H9 (cell line): ENCODE measurements around the gene TMEM107. TPM values are rescaled to one million over a fixed set of nuclear protein-coding genes. Genes with fewer than 3 reads are reported as not detected.

Experiments
- DNase-seq: peaks from one replicate; pipeline ENCODE4 v3.0.0-alpha.2; 2017
- H2AFZ ChIP-seq: one replicate; pipeline ENCODE4 v1.6.1; 2013; ENCODE audit warnings: mild to moderate bottlenecking, low read length, control low read depth, moderate library complexity
- H2AK5ac ChIP-seq: 2 replicates; pipeline ENCODE4 v1.6.1; 2013; ENCODE audit warnings: low read length, control low read depth, mixed read lengths; ENCODE audit not compliant: insufficient read length
- H2BK120ac ChIP-seq: one replicate; pipeline ENCODE4 v1.6.1; 2013; ENCODE audit warnings: low read depth, mild to moderate bottlenecking, low read length, control low read depth, inconsistent platforms; ENCODE audit not compliant: poor library complexity, severe bottlenecking
- H2BK12ac ChIP-seq: 2 replicates; pipeline ENCODE4 v1.6.1; 2013; ENCODE audit warnings: low read length, control low read depth, mixed read lengths, low read depth; ENCODE audit not compliant: insufficient read length
- H2BK15ac ChIP-seq: 2 replicates; pipeline ENCODE4 v1.6.1; 2013; ENCODE audit warnings: low read depth, low read length, control low read depth
- H2BK20ac ChIP-seq: one replicate; pipeline ENCODE4 v1.6.1; 2013; ENCODE audit warnings: low read depth, mild to moderate bottlenecking, low read length, control low read depth, inconsistent platforms; ENCODE audit not compliant: poor library complexity, severe bottlenecking
- H2BK5ac ChIP-seq: 2 replicates; pipeline ENCODE4 v1.6.1; 2013; ENCODE audit warnings: low read length, control low read depth, mixed read lengths; ENCODE audit not compliant: insufficient read length
- H3K14ac ChIP-seq: 2 replicates; pipeline ENCODE4 v1.6.1; 2013; ENCODE audit warnings: low read length, control low read depth; ENCODE audit not compliant: insufficient read depth
- H3K18ac ChIP-seq: 2 replicates; pipeline ENCODE4 v1.6.1; 2013; ENCODE audit warnings: low read depth, mild to moderate bottlenecking, mixed read lengths, low read length, control low read depth; ENCODE audit not compliant: insufficient read length
- H3K23ac ChIP-seq: 2 replicates; pipeline ENCODE4 v1.6.1; 2013; ENCODE audit warnings: low read length, control low read depth, mixed read lengths, low read depth; ENCODE audit not compliant: insufficient read length
- H3K23me2 ChIP-seq: 2 replicates; pipeline ENCODE4 v1.6.1; 2013; ENCODE audit warnings: low read depth, mild to moderate bottlenecking, mixed read lengths, low read length, control low read depth; ENCODE audit not compliant: insufficient read length, poor library complexity, severe bottlenecking
- H3K27ac ChIP-seq: 2 replicates; pipeline ENCODE4 v1.5.1; 2013; ENCODE audit warnings: low read length, control low read depth, mixed read lengths, low read depth; ENCODE audit not compliant: insufficient read length
- H3K27me3 ChIP-seq: 2 replicates; pipeline ENCODE4 v1.6.1; 2013; ENCODE audit warnings: low read length, control low read depth, inconsistent platforms; ENCODE audit not compliant: insufficient read depth
- H3K4ac ChIP-seq: 2 replicates; pipeline ENCODE4 v1.6.1; 2013; ENCODE audit warnings: low read depth, mild to moderate bottlenecking, control low read depth, inconsistent platforms, low read length, moderate library complexity
- H3K4me1 ChIP-seq: 2 replicates; pipeline ENCODE4 v1.6.1; 2013; ENCODE audit warnings: low read length, control low read depth, inconsistent platforms; ENCODE audit not compliant: insufficient read depth
- H3K4me2 ChIP-seq: 2 replicates; pipeline ENCODE4 v1.6.1; 2013; ENCODE audit warnings: low read length, control low read depth, mixed read lengths; ENCODE audit not compliant: insufficient read length, insufficient read depth
- H3K56ac ChIP-seq: 2 replicates; pipeline ENCODE4 v1.6.1; 2013; ENCODE audit warnings: low read depth, mild to moderate bottlenecking, mixed read lengths, low read length, control low read depth; ENCODE audit not compliant: insufficient read length
- H3K79me1 ChIP-seq: 2 replicates; pipeline ENCODE4 v1.6.1; 2013; ENCODE audit warnings: low read depth, mild to moderate bottlenecking, moderate library complexity, low read length, control low read depth, inconsistent platforms; ENCODE audit not compliant: insufficient read depth, poor library complexity, severe bottlenecking
- H3K79me2 ChIP-seq: 2 replicates; pipeline ENCODE4 v1.6.1; 2013; ENCODE audit warnings: low read length, control low read depth, inconsistent platforms; ENCODE audit not compliant: insufficient read depth
- H3K9ac ChIP-seq: 2 replicates; pipeline ENCODE4 v1.6.1; 2013; ENCODE audit warnings: low read length, control low read depth, mixed read lengths; ENCODE audit not compliant: insufficient read length; ENCODE audit errors: extremely low read depth
- H3K9me3 ChIP-seq: one replicate; pipeline ENCODE4 v1.6.1; 2013; ENCODE audit warnings: low read depth, low read length, inconsistent platforms; ENCODE audit not compliant: control insufficient read depth
- H3T11ph ChIP-seq: one replicate; pipeline ENCODE4 v1.6.1; 2013; ENCODE audit warnings: mild to moderate bottlenecking, low read length, control low read depth, inconsistent platforms
- H4K20me1 ChIP-seq: one replicate; pipeline ENCODE4 v1.6.1; 2013; ENCODE audit not compliant: control insufficient read depth, insufficient read length, insufficient read depth
- H4K5ac ChIP-seq: 2 replicates; pipeline ENCODE4 v1.6.1; 2013; ENCODE audit warnings: low read depth, mild to moderate bottlenecking, mixed read lengths, low read length, control low read depth; ENCODE audit not compliant: insufficient read length
- H4K8ac ChIP-seq: replicated peaks from 2 replicates; pipeline ENCODE4 v1.6.1; 2013; ENCODE audit warnings: low read length, control low read depth, mixed read lengths, low read depth; ENCODE audit not compliant: insufficient read length
- H4K91ac ChIP-seq: 2 replicates; pipeline ENCODE4 v1.6.1; 2013; ENCODE audit warnings: low read depth, mild to moderate bottlenecking, moderate library complexity, mixed read lengths, low read length, control low read depth; ENCODE audit not compliant: insufficient read length
- H3K27ac Mint-ChIP-seq, 3 experiments: 2 replicates in 2 of 3; 3 replicates in 1 of 3; pipeline ENCODE4 v1.8.0; 2020 to 2021; ENCODE audit warnings: mixed read lengths in 3 of 3, mild to moderate bottlenecking in 1 of 3, moderate library complexity in 1 of 3
- H3K27me3 Mint-ChIP-seq: 2 replicates; pipeline ENCODE4 v1.8.0; 2021; ENCODE audit warnings: low read depth, mild to moderate bottlenecking, moderate library complexity, mixed read lengths
- H3K36me3 Mint-ChIP-seq, 3 experiments: 2 replicates in 2 of 3; 3 replicates in 1 of 3; pipeline ENCODE4 v1.8.0; 2020 to 2021; ENCODE audit warnings: low read depth in 3 of 3, mixed read lengths in 3 of 3; ENCODE audit not compliant: insufficient read depth in 1 of 3
- H3K4me1 Mint-ChIP-seq, 2 experiments: 2 replicates each; pipeline ENCODE4 v1.8.0; 2020; ENCODE audit warnings: mixed read lengths in 2 of 2
- H3K4me3 Mint-ChIP-seq, 2 experiments: 2 replicates in 1 of 2; 3 replicates in 1 of 2; pipeline ENCODE4 v1.8.0; 2020 to 2021; ENCODE audit warnings: mild to moderate bottlenecking in 2 of 2, mixed read lengths in 2 of 2, moderate library complexity in 1 of 2
- H3K9me3 Mint-ChIP-seq, 2 experiments: 2 replicates in 1 of 2; 3 replicates in 1 of 2; pipeline ENCODE4 v1.8.0; 2020; ENCODE audit warnings: mild to moderate bottlenecking in 2 of 2, mixed read lengths in 2 of 2, moderate library complexity in 1 of 2
- WGBS: extraction: QIAGEN DNeasy Blood & Tissue Kit; methylation state at CpG from one replicate; pipeline ENCODE4 v1.1.7; 2013; ENCODE audit warnings: missing lambda C conversion rate, low lambda C conversion rate, mixed read lengths; ENCODE audit not compliant: insufficient read length; ENCODE audit errors: extremely low coverage; 5-methylcytosine and 5-hydroxymethylcytosine counted together
- total RNA-seq: library from RNA; stranded (reverse); gene quantifications from 2 replicates; pipeline ENCODE4 v1.2.1, GENCODE V29; 2021
- TF ChIP-seq, protein P1 (sequence below): fragments of 200-600 bp; sonication (generic); conservative IDR thresholded peaks from 3 replicates; pipeline ENCODE4 v1.8.0; 2021; ENCODE audit warnings: antibody characterized with exemption, mild to moderate bottlenecking

TMEM107 gene
- total RNA-seq, 1 experiment from 2014 or later = 12.7 TPM

DNA sequence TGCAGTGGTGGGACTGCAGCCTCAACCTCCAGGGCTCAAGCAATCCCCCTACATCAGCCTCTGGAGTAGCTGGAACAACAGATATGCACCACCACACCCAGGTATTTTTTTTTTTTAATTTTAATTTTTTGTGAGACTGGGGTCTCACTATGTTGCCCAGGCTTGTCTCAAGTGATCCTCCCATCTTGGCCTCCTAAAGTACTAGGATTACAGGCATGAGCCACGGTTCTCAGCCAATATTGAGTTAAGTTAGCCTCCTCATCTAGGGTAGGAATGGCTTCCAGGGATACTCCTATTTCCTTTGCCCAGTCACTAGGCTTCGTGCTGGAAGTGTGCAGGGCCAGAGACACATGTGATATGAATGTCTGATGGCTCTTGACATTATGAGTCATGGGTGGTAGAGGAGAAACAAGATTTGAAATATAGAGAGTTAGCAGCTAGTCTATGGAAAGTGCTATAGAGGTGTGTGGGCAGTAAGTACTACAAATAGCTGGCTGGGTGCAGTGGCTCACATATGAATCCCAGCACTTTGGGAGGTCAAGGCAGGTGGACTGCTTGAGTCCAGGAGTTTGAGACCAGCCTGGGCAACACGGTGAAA lies 44.2 kb downstream of the TMEM107 start:
- Histone ChIP-seq H3K9me3 (no peaks in the 10 kb centered on the region), H2BK12ac (no peak overlapping the region), H3K79me1 (no peaks in the 10 kb centered on the region), H3K18ac (no peak overlapping the region), H2AK5ac (peak overlapping the region; percentile 35), H3K23ac (no peak overlapping the region), H2BK20ac (no peak overlapping the region), H3K27me3 (peaks cover 4% of the 10 kb centered on the region; the same call in 1 of the 2 replicates), H3K14ac (no peak overlapping the region), H3K27ac (no peak overlapping the region), H3K4me1 (no peaks in the 10 kb centered on the region), H4K91ac (no peak overlapping the region), H3K79me2 (no peaks in the 10 kb centered on the region), H3T11ph (no peak overlapping the region), H2BK5ac (no peak overlapping the region), H4K20me1 (no peaks in the 10 kb centered on the region), H2BK15ac (no peak overlapping the region), H3K4me2 (no peak overlapping the region), H2AFZ (no peak overlapping the region), H4K5ac (no peak overlapping the region), H3K56ac (no peak overlapping the region), H3K4ac (no peak overlapping the region), H3K9ac (no peak overlapping the region), H2BK120ac (no peak overlapping the region), H4K8ac (no peak overlapping the region), H3K23me2 (no peaks in the 10 kb centered on the region)
- Mint-ChIP-seq H3K27ac (no peak overlapping the region), H3K36me3 (no peaks in the 10 kb centered on the region), H3K27me3 (peaks cover 43% of the 10 kb centered on the region), H3K4me3 (no peak overlapping the region), H3K4me1 (peaks cover 9 to 25% of the 10 kb centered on the region in 2 experiments), H3K9me3 (peaks cover 0 to 3% of the 10 kb centered on the region in 2 experiments; a peak in 1 of 5 replicates)
- DNase-seq = no peak
- no CpG with 5 or more reads among the region's 3 CpGs for WGBS
- TF ChIP-seq, protein P1, sequence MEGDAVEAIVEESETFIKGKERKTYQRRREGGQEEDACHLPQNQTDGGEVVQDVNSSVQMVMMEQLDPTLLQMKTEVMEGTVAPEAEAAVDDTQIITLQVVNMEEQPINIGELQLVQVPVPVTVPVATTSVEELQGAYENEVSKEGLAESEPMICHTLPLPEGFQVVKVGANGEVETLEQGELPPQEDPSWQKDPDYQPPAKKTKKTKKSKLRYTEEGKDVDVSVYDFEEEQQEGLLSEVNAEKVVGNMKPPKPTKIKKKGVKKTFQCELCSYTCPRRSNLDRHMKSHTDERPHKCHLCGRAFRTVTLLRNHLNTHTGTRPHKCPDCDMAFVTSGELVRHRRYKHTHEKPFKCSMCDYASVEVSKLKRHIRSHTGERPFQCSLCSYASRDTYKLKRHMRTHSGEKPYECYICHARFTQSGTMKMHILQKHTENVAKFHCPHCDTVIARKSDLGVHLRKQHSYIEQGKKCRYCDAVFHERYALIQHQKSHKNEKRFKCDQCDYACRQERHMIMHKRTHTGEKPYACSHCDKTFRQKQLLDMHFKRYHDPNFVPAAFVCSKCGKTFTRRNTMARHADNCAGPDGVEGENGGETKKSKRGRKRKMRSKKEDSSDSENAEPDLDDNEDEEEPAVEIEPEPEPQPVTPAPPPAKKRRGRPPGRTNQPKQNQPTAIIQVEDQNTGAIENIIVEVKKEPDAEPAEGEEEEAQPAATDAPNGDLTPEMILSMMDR = no peak
